ENCODE results near the gene PRDM5. TPM values are rescaled to one million over a fixed set of nuclear protein-coding genes. Genes with fewer than 3 reads are reported as not detected.
"Not testable (repeated sequence)": the region's sequence is repeated elsewhere in the genome, so short reads cannot be mapped to it uniquely, and the experiment has no call there.

PRDM5 gene
- total RNA-seq, 2 donors from 2014 or later: 0.50 TPM; not detected in 1

- DNase-seq (ENCODE audit: low spot score): no peak
- no peak overlapping the region for H3K27ac Mint-ChIP-seq
- peaks cover 13% of the 10 kb centered on the region for H3K9me3 Mint-ChIP-seq
- ATAC-seq: no peak
- H3K4me1 Mint-ChIP-seq (ENCODE audit: low read depth in 2 of 2): no peaks in the 10 kb centered on the region
- peaks cover 0 to 6% of the 10 kb centered on the region in 2 donors for H3K27me3 Mint-ChIP-seq
- no peak overlapping the region for H3K4me3 Mint-ChIP-seq
- peaks cover 9% of the 10 kb centered on the region for H3K36me3 Mint-ChIP-seq
These were observed 249.9 kb downstream of the PRDM5 start for GRCh38 chr4:120672558-120673147.

GRCh38 chr4:120672076-120672475 is 250.4 kb downstream of the PRDM5 start:
- H3K27me3 Mint-ChIP-seq: peaks cover 0 to 3% of the 10 kb centered on the region in 2 donors
- no peaks in the 10 kb centered on the region for H3K4me1 Mint-ChIP-seq (ENCODE audit: low read depth in 2 of 2)
- peaks cover 13% of the 10 kb centered on the region for H3K9me3 Mint-ChIP-seq
- no peak for ATAC-seq
- no peak overlapping the region for H3K27ac Mint-ChIP-seq
- H3K36me3 Mint-ChIP-seq: peaks cover 6% of the 10 kb centered on the region
- DNase-seq (ENCODE audit: low spot score): no peak
- H3K4me3 Mint-ChIP-seq: no peak overlapping the region

GRCh38 chr4:120671538-120671937 is 251.0 kb downstream of the PRDM5 start:
- DNase-seq (ENCODE audit: low spot score) (no peak), ATAC-seq (no peak)
- Mint-ChIP-seq H3K4me1 (ENCODE audit: low read depth in 2 of 2) (no peaks in the 10 kb centered on the region), H3K9me3 (peaks cover 13% of the 10 kb centered on the region), H3K36me3 (peaks cover 4% of the 10 kb centered on the region), H3K27me3 (no peaks in the 10 kb centered on the region), H3K4me3 (no peak overlapping the region), H3K27ac (no peak overlapping the region)

GRCh38 chr4:120667102-120667501 is 255.4 kb downstream of the PRDM5 start:
- no peak for DNase-seq (ENCODE audit: low spot score)
- Mint-ChIP-seq H3K36me3 (peaks cover 4% of the 10 kb centered on the region), H3K9me3 (peaks cover 10% of the 10 kb centered on the region), H3K4me3 (no peak overlapping the region), H3K27me3 (no peaks in the 10 kb centered on the region), H3K27ac (no peak overlapping the region), H3K4me1 (ENCODE audit: low read depth in 2 of 2) (no peaks in the 10 kb centered on the region)
- no peak for ATAC-seq

GRCh38 chr4:120664851-120665250 is 257.7 kb downstream of the PRDM5 start:
- H3K27ac Mint-ChIP-seq: no peak overlapping the region
- ATAC-seq: no peak
- peaks cover 4% of the 10 kb centered on the region for H3K9me3 Mint-ChIP-seq
- no peaks in the 10 kb centered on the region for H3K36me3 Mint-ChIP-seq
- H3K27me3 Mint-ChIP-seq: no peaks in the 10 kb centered on the region
- H3K4me3 Mint-ChIP-seq: no peak overlapping the region
- H3K4me1 Mint-ChIP-seq (ENCODE audit: low read depth in 2 of 2): no peaks in the 10 kb centered on the region
- no peak for DNase-seq (ENCODE audit: low spot score)

GRCh38 chr4:120659616-120660170 is 262.8 kb downstream of the PRDM5 start:
- no peak for DNase-seq (ENCODE audit: low spot score)
- Mint-ChIP-seq H3K4me1 (ENCODE audit: low read depth in 2 of 2) (no peaks in the 10 kb centered on the region), H3K4me3 (no peak overlapping the region), H3K9me3 (peaks cover 4% of the 10 kb centered on the region), H3K36me3 (no peaks in the 10 kb centered on the region), H3K27me3 (peaks cover 0 to 8% of the 10 kb centered on the region in 2 donors), H3K27ac (no peak overlapping the region)
- ATAC-seq: no peak

GRCh38 chr4:120658772-120659171 is 263.8 kb downstream of the PRDM5 start:
- no peak for ATAC-seq
- no peak for DNase-seq (ENCODE audit: low spot score)
- no peak overlapping the region for H3K27ac Mint-ChIP-seq
- H3K36me3 Mint-ChIP-seq: no peaks in the 10 kb centered on the region
- peaks cover 4% of the 10 kb centered on the region for H3K9me3 Mint-ChIP-seq
- no peaks in the 10 kb centered on the region for H3K4me1 Mint-ChIP-seq (ENCODE audit: low read depth in 2 of 2)
- no peak overlapping the region for H3K4me3 Mint-ChIP-seq
- peaks cover 0 to 8% of the 10 kb centered on the region in 2 donors for H3K27me3 Mint-ChIP-seq

- H3K27ac Mint-ChIP-seq: no peak overlapping the region
- DNase-seq (ENCODE audit: low spot score) (no peak), ATAC-seq (no peak)
- peaks cover 8% of the 10 kb centered on the region for H3K9me3 Mint-ChIP-seq
- H3K4me3 Mint-ChIP-seq: no peak overlapping the region
- peaks cover 0 to 8% of the 10 kb centered on the region in 2 donors for H3K27me3 Mint-ChIP-seq
- no peaks in the 10 kb centered on the region for H3K4me1 Mint-ChIP-seq (ENCODE audit: low read depth in 2 of 2)
- H3K36me3 Mint-ChIP-seq: no peaks in the 10 kb centered on the region
These were observed 268.5 kb downstream of the PRDM5 start for GRCh38 chr4:120653804-120654573.

- H3K9me3 Mint-ChIP-seq; H3K27ac Mint-ChIP-seq; H3K4me1 Mint-ChIP-seq (ENCODE audit: low read depth in 2 of 2); ATAC-seq; H3K27me3 Mint-ChIP-seq; H3K36me3 Mint-ChIP-seq; H3K4me3 Mint-ChIP-seq; DNase-seq (ENCODE audit: low spot score): not testable (repeated sequence)
These were observed 274.2 kb downstream of the PRDM5 start for GRCh38 chr4:120648336-120648735.

Other genes starting within 250 kb of the PRDM5 start
- not detected for gene NDNF, start 149.8 kb upstream of the PRDM5 start, total RNA-seq
- 1 to 10 TPM in 1 of 2 donors, under 1 TPM in 1; 0.45 to 4.5 TPM for gene TNIP3, start 241.6 kb upstream of the PRDM5 start, total RNA-seq

Data from natural killer cell treated with Interleukin-12 subunit alpha and Interleukin-12 subunit beta and Interleukin-15 and Interleukin-18, amount 100 ng/mL, for 72 hours (primary cell).